ENCODE measurements around the gene NES.

GRCh38 chr1:156693848-156694689 is 16.9 kb upstream of the NES start:
- TF ChIP-seq CTCF (IDR thresholded peaks at IDR 0.05; ENCODE audit: poor library complexity): no peak
- no peak for TF ChIP-seq EZH2 (IDR thresholded peaks at IDR 0.05; ENCODE audit: borderline replicate concordance)
